ENCODE data around the gene ZSCAN10.
"Not testable (repeated sequence)": the region's sequence is repeated elsewhere in the genome, so short reads cannot be mapped to it uniquely, and the experiment has no call there.

ZSCAN10 gene

GRCh38 chr16:3083408-3083807 is 15.7 kb downstream of the ZSCAN10 start:
- not testable (repeated sequence) for DNase-seq

- DNase-seq: not testable (repeated sequence)
These were observed 17.1 kb downstream of the ZSCAN10 start for GRCh38 chr16:3081957-3082356.

- no peak for DNase-seq
These were observed 19.1 kb downstream of the ZSCAN10 start for GRCh38 chr16:3080024-3080423.

DNA sequence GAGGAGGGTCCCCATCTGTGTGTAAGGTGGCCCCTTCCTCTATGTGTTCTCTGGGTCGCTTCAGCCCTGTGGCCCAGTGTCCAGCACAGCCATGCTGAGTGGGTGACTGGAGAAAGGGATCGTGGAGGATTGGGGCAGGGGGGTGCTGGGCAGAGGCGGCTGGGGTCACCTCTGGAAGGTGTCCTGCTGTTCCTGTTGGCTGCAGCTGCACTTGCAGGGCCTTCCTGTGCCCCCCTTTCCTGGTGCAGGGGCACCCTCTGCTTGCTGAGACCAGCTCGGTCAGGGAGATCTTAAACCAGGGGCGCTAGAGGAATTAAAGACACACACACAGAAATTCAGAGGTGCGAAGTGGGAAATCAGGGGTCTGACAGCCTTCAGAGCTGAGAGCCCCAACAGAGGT is 22.5 kb downstream of the ZSCAN10 start:
- no peak for DNase-seq

GRCh38 chr16:3075946-3076345 is 23.1 kb downstream of the ZSCAN10 start:
- DNase-seq: not testable (repeated sequence)

DNA sequence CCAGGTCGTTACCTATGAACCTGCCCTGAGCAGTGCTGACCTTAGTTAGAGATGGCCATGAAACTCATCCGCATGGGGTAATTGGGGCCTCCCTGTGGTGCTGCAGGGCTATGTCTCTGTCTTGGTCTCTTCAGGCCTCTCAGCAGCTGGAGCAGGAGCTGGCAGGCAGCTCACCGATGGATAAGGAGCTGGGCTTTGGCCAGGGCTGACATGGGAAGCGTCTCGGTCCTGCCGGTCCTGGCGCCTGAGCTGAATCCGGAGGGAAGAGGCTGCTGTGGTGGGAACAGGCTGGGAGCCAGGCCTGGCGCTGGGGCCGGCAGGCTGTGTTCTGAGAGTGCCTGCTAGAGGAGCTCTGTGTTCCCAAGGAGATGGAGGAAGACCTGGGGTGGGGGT is 23.6 kb downstream of the ZSCAN10 start:
- no peak for DNase-seq

DNA sequence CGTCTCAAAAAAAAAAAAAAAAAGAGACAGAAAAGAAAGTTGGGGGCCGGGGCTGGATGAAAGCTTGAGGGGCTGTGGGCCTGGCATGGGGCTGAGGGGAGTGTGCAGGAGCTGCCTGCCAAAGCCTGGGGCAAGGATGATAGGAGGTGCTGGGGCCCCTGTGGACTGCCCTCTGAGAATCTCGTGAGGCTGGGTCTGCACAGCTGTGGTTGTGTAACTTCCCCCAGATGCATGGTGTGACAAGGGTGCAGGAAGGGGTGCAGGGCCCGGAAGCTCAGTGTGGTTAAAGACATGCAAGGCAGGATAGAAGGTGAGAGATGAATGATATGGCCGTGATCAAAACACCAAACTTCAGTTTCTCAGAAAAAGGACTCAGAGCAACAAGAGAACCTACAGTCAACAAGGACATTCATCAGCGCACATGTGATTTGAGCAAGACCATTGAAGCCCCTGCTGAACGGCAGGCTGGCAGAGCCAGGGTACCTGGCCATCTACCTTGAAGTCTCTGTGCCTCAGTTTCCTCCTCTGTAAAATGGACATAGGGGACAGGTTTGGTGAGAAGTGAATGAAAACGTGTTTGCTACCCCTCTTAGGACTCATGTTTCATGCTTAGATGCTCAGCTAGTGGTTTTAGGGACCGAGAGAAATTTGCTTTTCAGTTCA is 24.1 kb downstream of the ZSCAN10 start:
- no peak for DNase-seq

- DNase-seq: no peak
These were observed 25.6 kb downstream of the ZSCAN10 start for GRCh38 chr16:3073448-3073847.

DNA sequence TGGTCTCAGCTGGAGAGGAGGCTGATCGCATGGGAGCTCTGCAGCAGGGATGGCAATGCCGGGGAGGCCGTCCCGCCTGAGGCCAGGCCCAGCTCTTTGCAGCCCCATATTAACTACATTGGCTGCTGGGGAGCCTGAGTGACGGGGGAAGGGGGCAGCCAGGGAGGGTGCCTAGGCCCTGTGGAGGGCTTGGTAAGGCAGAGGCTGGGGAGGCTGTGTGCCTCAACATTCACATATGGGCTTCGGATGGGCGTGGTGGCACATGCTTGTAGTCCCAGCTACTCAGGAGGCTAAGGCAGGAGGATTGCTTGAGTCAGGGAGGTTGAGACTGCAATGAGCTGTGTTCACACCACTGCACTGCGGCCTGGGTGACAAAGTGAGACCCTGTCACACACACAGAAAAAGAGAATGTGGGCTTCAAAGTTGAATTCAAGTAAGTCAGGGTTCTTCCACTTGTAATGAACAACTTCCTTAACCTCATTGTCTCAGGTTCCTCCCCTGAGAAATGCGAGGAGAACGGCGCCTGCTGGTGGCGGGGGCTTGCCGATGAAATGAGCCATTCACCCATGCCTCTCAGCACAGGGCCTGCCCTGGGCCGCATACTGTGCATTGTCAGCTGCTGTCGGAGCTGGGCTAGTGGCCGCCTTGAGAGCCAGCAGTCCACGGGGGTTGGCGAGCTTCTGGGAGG is 26.4 kb downstream of the ZSCAN10 start:
- not testable (repeated sequence) for DNase-seq

GRCh38 chr16:3072148-3072547 is 26.9 kb downstream of the ZSCAN10 start:
- not testable (repeated sequence) for DNase-seq

DNA sequence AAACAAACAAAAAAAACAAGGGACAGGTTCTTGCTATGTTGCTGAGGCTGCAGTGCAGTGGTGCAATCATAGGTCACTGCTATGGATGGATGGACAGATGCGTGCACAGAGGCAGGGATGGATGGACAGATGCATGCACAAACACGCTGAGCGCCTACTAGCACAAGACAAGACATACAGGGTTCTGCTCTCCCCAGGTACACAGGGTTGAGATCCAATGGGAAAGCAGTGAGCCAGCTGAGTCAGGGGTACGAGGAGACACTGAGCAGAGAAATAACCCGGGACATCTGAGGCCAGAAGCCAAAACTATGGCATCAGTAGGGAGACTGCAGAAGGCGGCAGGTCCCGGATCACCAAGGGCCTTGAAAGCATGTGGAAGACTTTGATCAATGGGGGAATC is 27.4 kb downstream of the ZSCAN10 start:
- DNase-seq: no peak

DNA sequence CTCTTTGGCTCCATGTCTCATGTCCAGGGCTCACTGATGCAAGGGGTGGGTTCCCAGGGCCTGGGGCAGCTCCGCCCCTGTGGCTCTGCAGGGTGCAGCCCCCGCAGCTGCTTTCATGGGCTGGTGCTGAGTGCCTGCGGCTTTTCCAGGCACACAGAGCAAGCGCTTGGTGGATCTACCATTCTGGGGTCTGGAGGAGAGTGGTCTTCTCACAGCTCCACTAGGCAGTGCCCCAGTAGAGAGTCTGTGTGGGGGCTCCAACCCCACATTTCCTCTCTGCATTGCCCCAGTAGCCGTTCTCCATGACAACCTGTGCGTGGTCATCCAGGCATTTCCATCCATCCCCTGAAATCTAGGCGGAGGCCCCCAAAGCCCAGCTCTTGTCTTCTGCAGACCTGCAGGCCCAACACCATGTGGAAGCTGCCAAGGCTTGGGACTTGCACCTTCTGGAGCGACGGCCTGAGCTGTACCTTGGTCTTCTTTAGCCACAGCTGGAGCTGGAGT is 28.4 kb downstream of the ZSCAN10 start:
- no peak for DNase-seq

- not testable (repeated sequence) for DNase-seq
These were observed 29.9 kb downstream of the ZSCAN10 start for GRCh38 chr16:3069146-3069545.

- no peak for DNase-seq
These were observed 30.6 kb downstream of the ZSCAN10 start for GRCh38 chr16:3068487-3068886.

DNA sequence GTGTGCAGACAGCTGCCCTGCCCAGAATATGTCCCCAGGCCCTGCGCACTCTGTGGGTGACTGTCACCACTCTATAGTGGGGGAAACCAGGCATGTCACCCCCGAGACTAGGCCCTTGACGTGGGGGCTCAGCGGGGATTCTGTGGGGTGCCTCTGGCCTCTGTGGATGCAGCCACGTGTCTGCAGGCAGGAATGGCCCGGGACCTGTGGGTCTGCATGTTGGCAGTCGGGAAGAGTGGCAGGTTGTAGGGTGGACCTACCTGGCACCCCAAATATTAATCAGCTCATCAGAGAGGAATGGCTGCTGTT is 32.7 kb downstream of the ZSCAN10 start:
- DNase-seq: no peak

DNA sequence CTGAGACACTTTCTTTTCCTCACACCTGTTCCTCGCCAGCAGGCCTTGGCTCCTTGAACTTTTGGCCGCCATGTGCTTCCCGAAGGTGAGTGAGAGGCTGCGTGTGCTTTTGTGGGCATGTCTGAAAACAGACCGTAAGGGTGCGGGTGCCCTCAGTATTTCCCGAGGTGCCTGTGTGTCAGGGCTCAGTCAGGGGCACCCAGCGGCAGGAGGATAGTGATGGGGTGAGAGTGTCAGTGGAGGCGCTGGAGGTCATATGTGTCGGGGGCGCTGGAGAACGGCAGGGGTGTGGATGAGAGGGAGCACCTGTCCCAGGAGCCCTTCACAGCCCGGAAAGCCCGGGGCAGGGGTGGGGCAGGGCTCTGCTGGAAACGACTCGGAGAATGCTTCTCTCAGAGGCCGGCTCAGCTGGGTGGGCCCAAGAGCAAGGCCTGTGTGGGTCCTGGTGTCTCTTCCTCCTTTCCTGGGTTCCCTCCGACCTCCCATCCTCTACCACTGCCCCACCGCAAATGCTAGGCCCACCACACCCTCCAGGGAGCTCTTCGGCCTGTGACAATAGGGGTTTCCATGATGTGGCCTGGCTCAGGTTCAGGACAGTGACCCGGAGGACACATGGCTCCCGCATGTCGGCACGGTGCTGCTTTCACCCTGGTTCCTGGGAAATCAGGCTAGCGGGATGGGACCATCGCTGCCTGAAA is 33.2 kb downstream of the ZSCAN10 start:
- no peak for DNase-seq

DNA sequence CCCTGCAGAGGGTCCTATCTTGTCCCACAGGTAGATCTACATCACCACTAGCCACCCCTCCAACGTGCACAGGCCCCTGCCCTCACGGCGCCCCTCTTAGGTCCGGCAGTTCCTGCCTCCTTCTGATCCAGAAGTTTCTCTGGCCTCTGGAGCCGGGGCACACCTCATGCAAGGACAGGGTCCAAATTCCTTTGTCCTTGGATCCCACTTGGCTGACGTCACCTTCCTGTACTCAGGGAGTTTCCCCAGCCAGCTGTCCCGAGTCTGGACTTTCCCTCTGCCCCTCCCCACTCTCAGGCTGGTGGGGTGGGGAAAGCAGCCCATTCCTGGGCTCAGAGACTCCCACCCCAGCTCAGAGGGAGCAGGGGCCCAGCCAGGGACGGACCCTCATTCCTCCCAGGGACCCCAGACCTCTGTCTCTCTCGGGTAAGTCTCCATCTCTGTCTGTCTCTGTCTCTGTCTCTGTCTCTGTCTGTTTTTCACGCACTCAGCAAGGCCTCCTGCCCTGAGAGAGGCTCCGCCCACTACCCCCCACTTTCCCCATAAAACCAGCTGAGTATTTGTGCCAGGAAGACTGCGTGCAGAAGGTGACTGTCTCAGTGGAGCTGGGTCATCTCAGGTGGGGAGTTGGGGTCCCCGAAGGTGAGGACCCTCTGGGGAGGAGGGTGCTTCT is 33.9 kb downstream of the ZSCAN10 start, which contains the start of gene IL32:
IL32 (plus strand) TSS at position 572 of the 673 bp plus-strand sequence. CDS start 172 bp downstream, outside the sequence.
- DNase-seq: no peak

GRCh38 chr16:3063625-3064386 is 35.3 kb downstream of the ZSCAN10 start:
- DNase-seq: no peak

GRCh38 chr16:3062553-3062952 is 36.5 kb downstream of the ZSCAN10 start:
- no peak for DNase-seq

DNA sequence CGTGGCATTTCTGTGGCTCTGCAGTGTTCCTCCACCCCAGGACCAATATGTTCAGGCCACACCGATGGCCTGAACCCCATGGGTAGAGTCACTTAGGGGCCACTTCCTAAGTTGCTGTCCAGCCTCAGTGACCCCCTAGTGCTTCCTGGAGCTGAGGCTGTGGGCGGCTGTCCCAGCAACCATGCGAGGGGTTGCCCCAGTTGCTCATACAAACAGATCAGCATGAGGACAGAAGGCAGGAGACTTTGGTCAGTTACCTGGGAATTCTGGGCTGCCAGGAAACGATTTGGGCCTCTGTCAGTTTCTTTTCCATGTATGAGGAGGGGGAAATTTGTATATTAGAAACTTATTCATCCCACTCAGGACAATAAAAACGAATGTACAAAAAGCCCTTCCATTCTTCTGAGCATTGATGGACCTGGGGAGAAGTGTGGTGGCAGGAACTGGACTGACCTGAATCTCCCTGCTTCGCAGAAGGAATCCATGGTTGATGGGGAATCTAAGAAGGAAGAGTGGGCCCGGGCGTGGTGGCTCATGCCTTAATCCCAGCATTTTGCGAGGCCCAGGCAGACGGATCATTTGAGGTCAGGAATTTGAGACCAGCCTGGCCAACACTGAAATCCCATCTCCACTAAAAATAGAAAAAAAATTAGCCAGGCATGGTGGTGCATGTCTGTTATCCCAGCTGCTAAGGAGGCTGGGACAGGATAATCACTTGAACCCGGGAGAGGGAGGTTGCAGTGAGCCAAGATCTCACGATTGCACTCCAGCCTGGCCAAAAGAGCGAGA is 38.6 kb downstream of the ZSCAN10 start:
- DNase-seq: no peak

- no peak for DNase-seq
These were observed 39.3 kb downstream of the ZSCAN10 start for GRCh38 chr16:3059723-3060242.

Data from NCI-H187 treated with DMSO at 0.1 percent for 48 hours (cell line).